DOHH2 (cell line): ENCODE measurements around the gene NUDT19.

Experiments
- EZH2phosphoT487 ChIP-seq: fragments of 200-600 bp; sonication (generic); IDR thresholded peaks from 2 replicates; pipeline ENCODE4 v1.6.1; 2017; ENCODE audit warnings: borderline replicate concordance, mild to moderate bottlenecking, antibody characterized with exemption, low read length, moderate library complexity, mixed read lengths
- TF ChIP-seq, protein P1 (sequence below): fragments of 200-600 bp; sonication (generic); IDR thresholded peaks from one replicate; pipeline ENCODE4 v1.5.1; 2014; ENCODE audit warnings: antibody characterized with exemption, mild to moderate bottlenecking, low read depth, low read length; ENCODE audit not compliant: poor library complexity, severe bottlenecking

DNA sequence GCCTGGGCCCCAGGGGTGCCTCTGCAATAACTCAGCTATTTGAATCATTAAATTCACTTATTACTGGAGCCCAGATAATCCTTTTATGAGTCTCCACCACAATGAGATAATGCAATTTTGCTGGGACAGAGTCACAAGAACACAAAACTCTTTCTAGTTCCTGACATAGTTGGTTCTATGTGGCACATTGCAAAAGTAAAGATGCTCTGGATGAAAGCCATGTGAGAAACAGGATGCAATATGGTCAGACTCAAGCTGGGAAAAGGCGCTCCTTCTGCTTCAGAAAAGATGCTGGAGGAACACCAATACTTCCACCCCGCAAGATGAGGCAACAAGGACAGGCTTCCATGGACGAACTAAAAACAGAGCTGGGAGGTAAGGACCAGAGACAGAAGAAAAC is 22.3 kb upstream of the NUDT19 start:
- TF ChIP-seq, protein P1, sequence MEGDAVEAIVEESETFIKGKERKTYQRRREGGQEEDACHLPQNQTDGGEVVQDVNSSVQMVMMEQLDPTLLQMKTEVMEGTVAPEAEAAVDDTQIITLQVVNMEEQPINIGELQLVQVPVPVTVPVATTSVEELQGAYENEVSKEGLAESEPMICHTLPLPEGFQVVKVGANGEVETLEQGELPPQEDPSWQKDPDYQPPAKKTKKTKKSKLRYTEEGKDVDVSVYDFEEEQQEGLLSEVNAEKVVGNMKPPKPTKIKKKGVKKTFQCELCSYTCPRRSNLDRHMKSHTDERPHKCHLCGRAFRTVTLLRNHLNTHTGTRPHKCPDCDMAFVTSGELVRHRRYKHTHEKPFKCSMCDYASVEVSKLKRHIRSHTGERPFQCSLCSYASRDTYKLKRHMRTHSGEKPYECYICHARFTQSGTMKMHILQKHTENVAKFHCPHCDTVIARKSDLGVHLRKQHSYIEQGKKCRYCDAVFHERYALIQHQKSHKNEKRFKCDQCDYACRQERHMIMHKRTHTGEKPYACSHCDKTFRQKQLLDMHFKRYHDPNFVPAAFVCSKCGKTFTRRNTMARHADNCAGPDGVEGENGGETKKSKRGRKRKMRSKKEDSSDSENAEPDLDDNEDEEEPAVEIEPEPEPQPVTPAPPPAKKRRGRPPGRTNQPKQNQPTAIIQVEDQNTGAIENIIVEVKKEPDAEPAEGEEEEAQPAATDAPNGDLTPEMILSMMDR: no peak
- no peak for TF ChIP-seq EZH2phosphoT487
